Measurements from ENCODE around the gene JPH2.

Gene JPH2

GRCh38 chr20:44087857-44088120, 99.2 kb downstream of the JPH2 start:
- ATAC-seq (ENCODE audit: insufficient read depth, low read depth): no peak
- H3K27ac ChIP-seq (ENCODE audit: low read length): no peak overlapping the region
- TF ChIP-seq EZH2 (IDR thresholded peaks at IDR 0.05; ENCODE audit: borderline replicate concordance, low read depth, low read length, severe bottlenecking) (no peak), CTCF (IDR thresholded peaks at IDR 0.05; ENCODE audit: borderline replicate concordance, extremely low read depth, low read length, poor library complexity, severe bottlenecking) (no peak)

DNA sequence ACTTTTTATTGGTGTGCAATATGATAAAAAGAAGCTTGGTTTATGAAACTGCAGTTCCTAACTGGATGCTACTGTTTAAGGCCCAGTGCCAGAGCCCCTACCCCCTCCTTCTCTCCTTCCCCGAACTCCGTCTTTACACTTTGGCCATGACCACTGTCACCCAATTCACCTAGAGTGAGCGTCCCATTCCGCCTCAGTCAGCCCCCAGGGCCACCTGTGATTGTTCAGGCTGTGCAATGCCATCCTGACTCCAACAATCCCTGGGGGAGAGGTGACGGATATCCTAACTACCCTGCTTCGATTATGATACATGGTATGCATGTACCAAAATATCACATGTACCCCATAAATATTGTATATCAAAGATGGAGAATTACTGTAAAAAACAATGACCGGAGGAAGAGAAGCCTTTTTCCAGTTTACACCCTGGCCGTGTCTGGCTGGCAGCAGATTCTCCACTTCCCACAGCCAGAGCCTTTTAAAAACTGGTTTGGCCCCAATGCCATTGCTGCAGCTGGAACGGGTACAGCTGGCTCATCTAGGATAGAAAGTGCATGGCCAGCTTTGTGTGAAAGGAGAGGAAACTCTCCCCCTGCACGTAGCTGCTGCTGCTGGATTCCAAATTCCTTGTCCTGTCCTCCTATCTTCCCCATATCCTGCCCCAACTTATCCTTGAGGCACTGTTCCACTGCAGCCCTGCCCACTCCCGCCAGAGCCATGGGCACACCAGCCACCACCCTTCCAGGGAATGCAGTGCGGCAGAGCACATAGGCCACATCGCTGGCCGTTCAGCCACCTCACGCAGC, 99.7 kb downstream of the JPH2 start:
- ATAC-seq (ENCODE audit: insufficient read depth, low read depth): no peak
- no peak for TF ChIP-seq EZH2 (IDR thresholded peaks at IDR 0.05; ENCODE audit: borderline replicate concordance, low read depth, low read length, severe bottlenecking)
- no peak for TF ChIP-seq CTCF (IDR thresholded peaks at IDR 0.05; ENCODE audit: borderline replicate concordance, extremely low read depth, low read length, poor library complexity, severe bottlenecking)
- H3K27ac ChIP-seq (ENCODE audit: low read length): no peak overlapping the region
- H3K9ac ChIP-seq (ENCODE audit: low read depth, low read length): no peak overlapping the region
- no peaks in the 10 kb centered on the region for H3K4me1 ChIP-seq (ENCODE audit: insufficient read depth, low read length)
- no peaks in the 10 kb centered on the region for H3K79me2 ChIP-seq (ENCODE audit: insufficient read depth, low read length)
- peaks cover 15% of the 10 kb centered on the region for H3K27me3 ChIP-seq (ENCODE audit: insufficient read depth, low read length, poor library complexity)
- no peaks in the 10 kb centered on the region for H3K9me3 ChIP-seq (ENCODE audit: insufficient read depth, low read length, severe bottlenecking)
- H3K4me2 ChIP-seq (ENCODE audit: insufficient read depth, low read length): no peak overlapping the region
- no peaks in the 10 kb centered on the region for H3K36me3 ChIP-seq (ENCODE audit: insufficient read depth, low read length)
- H2AFZ ChIP-seq (ENCODE audit: low read depth, low read length): no peak overlapping the region
- H3K4me3 ChIP-seq (ENCODE audit: low read depth in 1 of 2, low read length in 2 of 2): no peak overlapping the region
- no peaks in the 10 kb centered on the region; the same call in 1 of the 2 replicates for H4K20me1 ChIP-seq (ENCODE audit: insufficient read depth, low read length)
- no peak for DNase-seq

More at GRCh38 chr20:44087857-44088120, 99.2 kb downstream of the JPH2 start:
- H3K9me3 ChIP-seq (ENCODE audit: insufficient read depth, low read length, severe bottlenecking): no peaks in the 10 kb centered on the region
- no peak overlapping the region for H3K4me2 ChIP-seq (ENCODE audit: insufficient read depth, low read length)
- no peak for DNase-seq
- H3K79me2 ChIP-seq (ENCODE audit: insufficient read depth, low read length): no peaks in the 10 kb centered on the region
- peaks cover 15% of the 10 kb centered on the region for H3K27me3 ChIP-seq (ENCODE audit: insufficient read depth, low read length, poor library complexity)
- H3K9ac ChIP-seq (ENCODE audit: low read depth, low read length): no peak overlapping the region
- no peak overlapping the region for H2AFZ ChIP-seq (ENCODE audit: low read depth, low read length)
- H3K36me3 ChIP-seq (ENCODE audit: insufficient read depth, low read length): no peaks in the 10 kb centered on the region
- H3K4me3 ChIP-seq (ENCODE audit: low read depth in 1 of 2, low read length in 2 of 2): no peak overlapping the region
- H3K4me1 ChIP-seq (ENCODE audit: insufficient read depth, low read length): no peaks in the 10 kb centered on the region
- H4K20me1 ChIP-seq (ENCODE audit: insufficient read depth, low read length): no peaks in the 10 kb centered on the region; the same call in 1 of the 2 replicates

- H3K4me2 ChIP-seq (ENCODE audit: insufficient read depth, low read length): no peak overlapping the region
Observed at GRCh38 chr20:44085616-44086434, 101.2 kb downstream of the JPH2 start.

More at GRCh38 chr20:44085616-44086434, 101.2 kb downstream of the JPH2 start:
- ATAC-seq (ENCODE audit: insufficient read depth, low read depth) (no peak; the same call in 2 of the 3 replicates), DNase-seq (no peak)
- Histone ChIP-seq H3K4me1 (ENCODE audit: insufficient read depth, low read length) (no peaks in the 10 kb centered on the region), H3K27me3 (ENCODE audit: insufficient read depth, low read length, poor library complexity) (peaks cover 10% of the 10 kb centered on the region), H3K9ac (ENCODE audit: low read depth, low read length) (no peak overlapping the region), H3K9me3 (ENCODE audit: insufficient read depth, low read length, severe bottlenecking) (no peaks in the 10 kb centered on the region), H3K27ac (ENCODE audit: low read length) (no peak overlapping the region), H3K79me2 (ENCODE audit: insufficient read depth, low read length) (no peaks in the 10 kb centered on the region), H3K4me3 (ENCODE audit: low read depth in 1 of 2, low read length in 2 of 2) (no peak overlapping the region), H3K36me3 (ENCODE audit: insufficient read depth, low read length) (no peaks in the 10 kb centered on the region), H2AFZ (ENCODE audit: low read depth, low read length) (no peak overlapping the region), H4K20me1 (ENCODE audit: insufficient read depth, low read length) (0 out of 2 replicates have a peak, but pooled peaks cover 2% of the 10 kb centered on the region)
- no peak for TF ChIP-seq CTCF (IDR thresholded peaks at IDR 0.05; ENCODE audit: borderline replicate concordance, extremely low read depth, low read length, poor library complexity, severe bottlenecking)
- TF ChIP-seq EZH2 (IDR thresholded peaks at IDR 0.05; ENCODE audit: borderline replicate concordance, low read depth, low read length, severe bottlenecking): no peak
